Panc1 (cell line): Measurements from ENCODE around the gene LDB3.

ENCODE experiments used
- POLR2AphosphoS5 ChIP-seq: IDR thresholded peaks from 2 replicates; pipeline ENCODE4 v1.6.1; 2012; ENCODE audit warnings: mild to moderate bottlenecking, low read depth, low read length, moderate library complexity
- SIN3A ChIP-seq: IDR thresholded peaks from 2 replicates; pipeline ENCODE4 v1.6.1; 2012; ENCODE audit warnings: low read depth, mild to moderate bottlenecking, low read length, moderate library complexity, borderline replicate concordance; ENCODE audit not compliant: insufficient read depth
- TCF7L2 ChIP-seq: IDR thresholded peaks from 2 replicates; pipeline ENCODE4 v1.6.1; 2011; ENCODE audit warnings: mild to moderate bottlenecking, low read depth, low read length, inconsistent platforms
- TF ChIP-seq, protein P1 (sequence below): fragments of 450-650 bp; IDR thresholded peaks from 2 replicates; pipeline ENCODE4 v1.5.1; 2017; ENCODE audit warnings: mild to moderate bottlenecking

GRCh38 chr10:86648704-86649427 is 19.4 kb upstream of the LDB3 start:
- no peak for TF ChIP-seq POLR2AphosphoS5
- TF ChIP-seq, protein P1, sequence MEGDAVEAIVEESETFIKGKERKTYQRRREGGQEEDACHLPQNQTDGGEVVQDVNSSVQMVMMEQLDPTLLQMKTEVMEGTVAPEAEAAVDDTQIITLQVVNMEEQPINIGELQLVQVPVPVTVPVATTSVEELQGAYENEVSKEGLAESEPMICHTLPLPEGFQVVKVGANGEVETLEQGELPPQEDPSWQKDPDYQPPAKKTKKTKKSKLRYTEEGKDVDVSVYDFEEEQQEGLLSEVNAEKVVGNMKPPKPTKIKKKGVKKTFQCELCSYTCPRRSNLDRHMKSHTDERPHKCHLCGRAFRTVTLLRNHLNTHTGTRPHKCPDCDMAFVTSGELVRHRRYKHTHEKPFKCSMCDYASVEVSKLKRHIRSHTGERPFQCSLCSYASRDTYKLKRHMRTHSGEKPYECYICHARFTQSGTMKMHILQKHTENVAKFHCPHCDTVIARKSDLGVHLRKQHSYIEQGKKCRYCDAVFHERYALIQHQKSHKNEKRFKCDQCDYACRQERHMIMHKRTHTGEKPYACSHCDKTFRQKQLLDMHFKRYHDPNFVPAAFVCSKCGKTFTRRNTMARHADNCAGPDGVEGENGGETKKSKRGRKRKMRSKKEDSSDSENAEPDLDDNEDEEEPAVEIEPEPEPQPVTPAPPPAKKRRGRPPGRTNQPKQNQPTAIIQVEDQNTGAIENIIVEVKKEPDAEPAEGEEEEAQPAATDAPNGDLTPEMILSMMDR = no peak
- TF ChIP-seq TCF7L2 = no peak
- no peak for TF ChIP-seq SIN3A
